Stimulated activated naive CD4-positive, alpha-beta T cell treated with Interleukin-2 at 50 U/mL for 16 hours (primary cell): ENCODE data around the gene VPS13D.

Experiments used
- DNase-seq: peaks from one replicate; lab custom pipeline; 2025; lab: John Stamatoyannopoulos, UW

The VPS13D gene

GRCh38 chr1:12426030-12426429 lies 196.2 kb downstream of the VPS13D start:
- no peak for DNase-seq

- DNase-seq = no peak
These were observed 198.5 kb downstream of the VPS13D start for GRCh38 chr1:12428334-12428733.

- DNase-seq = no peak
These were observed 200.7 kb downstream of the VPS13D start for GRCh38 chr1:12430525-12430924.

- no peak for DNase-seq
These were observed 203.1 kb downstream of the VPS13D start for GRCh38 chr1:12432897-12433296.

- no peak for DNase-seq
These were observed 203.7 kb downstream of the VPS13D start for GRCh38 chr1:12433323-12434053.

- DNase-seq = peak; percentile 68
These were observed 204.3 kb downstream of the VPS13D start for GRCh38 chr1:12434174-12434573.

- DNase-seq = no peak
These were observed 204.9 kb downstream of the VPS13D start for GRCh38 chr1:12434686-12435085.

- DNase-seq = peak; percentile 45
These were observed 206.0 kb downstream of the VPS13D start for GRCh38 chr1:12435639-12436344.

- DNase-seq = no peak
These were observed 206.5 kb downstream of the VPS13D start for GRCh38 chr1:12436345-12436658.

- peak; percentile 25 for DNase-seq
These were observed 207.2 kb downstream of the VPS13D start for GRCh38 chr1:12436817-12437599.

GRCh38 chr1:12437629-12438028 lies 207.8 kb downstream of the VPS13D start:
- DNase-seq = no peak

GRCh38 chr1:12438349-12438924 lies 208.6 kb downstream of the VPS13D start:
- DNase-seq = peak; percentile 53

- DNase-seq = no peak
These were observed 209.2 kb downstream of the VPS13D start for GRCh38 chr1:12439073-12439472.

- DNase-seq = no peak
These were observed 211.7 kb downstream of the VPS13D start for GRCh38 chr1:12441414-12442105.

GRCh38 chr1:12442217-12442616 lies 212.4 kb downstream of the VPS13D start:
- no peak for DNase-seq

GRCh38 chr1:12443151-12443550 lies 213.3 kb downstream of the VPS13D start:
- no peak for DNase-seq

- DNase-seq = no peak
These were observed 214.6 kb downstream of the VPS13D start for GRCh38 chr1:12444329-12444841.

- DNase-seq = no peak
These were observed 215.4 kb downstream of the VPS13D start for GRCh38 chr1:12445257-12445656.

- no peak for DNase-seq
These were observed 216.8 kb downstream of the VPS13D start for GRCh38 chr1:12446593-12446992.

GRCh38 chr1:12447307-12447706 lies 217.5 kb downstream of the VPS13D start:
- no peak for DNase-seq

- DNase-seq = no peak
These were observed 218.1 kb downstream of the VPS13D start for GRCh38 chr1:12447849-12448312.

GRCh38 chr1:12448746-12449177 lies 218.9 kb downstream of the VPS13D start:
- no peak for DNase-seq
